ENCODE measurements around the gene APOL2. TPM values are rescaled to one million over a fixed set of nuclear protein-coding genes. Genes with fewer than 3 reads are reported as not detected.
A peak's percentile ranks its signal among the peaks of the same experiment; 100 is the strongest.
"Not testable (repeated sequence)": the region's sequence is repeated elsewhere in the genome, so short reads cannot be mapped to it uniquely, and the experiment has no call there.

The APOL2 gene
- total and polyA plus RNA-seq, 7 experiments from 2014 or later = 13.4 to 133 (median 40.1) TPM

DNA sequence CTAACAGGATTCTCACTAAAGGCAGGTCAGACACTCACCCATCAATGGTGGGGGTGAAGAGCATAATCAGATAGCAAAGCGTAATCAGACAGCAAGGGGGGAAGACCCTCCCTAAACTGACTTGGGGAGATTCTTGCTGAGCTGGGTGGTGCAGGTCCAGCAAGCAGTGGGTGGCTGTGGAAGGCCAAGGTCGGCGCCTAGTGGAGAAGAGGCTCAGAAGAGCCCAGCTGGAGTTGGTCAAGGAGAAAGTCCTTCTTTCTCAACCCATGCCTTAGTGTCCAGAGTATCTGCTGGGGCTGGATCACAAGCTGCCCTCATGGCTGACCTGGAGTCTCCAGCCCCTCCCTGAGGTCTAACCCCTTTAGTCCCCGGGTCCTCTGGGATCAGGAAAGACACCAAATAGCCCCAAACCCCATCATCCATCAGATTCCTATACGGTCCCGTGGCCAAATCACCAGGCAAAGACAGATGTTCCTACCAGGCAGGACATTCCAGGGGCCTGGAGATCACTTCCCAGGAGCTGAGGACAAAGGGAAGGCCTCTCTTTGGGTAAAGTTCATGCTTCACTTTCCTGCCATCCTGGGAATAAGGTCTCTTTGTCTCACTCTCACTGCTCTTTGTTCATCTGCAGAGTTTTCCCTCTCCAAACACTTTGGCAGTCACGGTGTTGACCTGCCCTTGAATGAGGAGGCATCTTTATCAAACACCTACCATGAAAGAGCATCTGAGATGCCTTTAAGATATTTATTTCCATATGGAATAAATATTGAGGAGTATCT, 24.7 kb upstream of the APOL2 start:
- intact Hi-C loops (cut with micrococcal nuclease); ATAC-seq; H3K27ac Mint-ChIP-seq; H3K27me3 ChIP-seq (ENCODE audit: control insufficient read depth in 2 of 2, insufficient read depth in 2 of 2, low read length in 2 of 2); H3K4me3 ChIP-seq (ENCODE audit: low read length); H3K4me3 Mint-ChIP-seq; POLR2A ChIA-PET; H3K4me1 ChIP-seq (ENCODE audit: control insufficient read depth in 2 of 2, insufficient read depth in 2 of 2, low read length in 2 of 2); DNase-seq; H3K9me3 ChIP-seq (ENCODE audit: control insufficient read depth in 2 of 3, low read length in 3 of 3); H3K9me3 Mint-ChIP-seq; CTCF ChIA-PET; H3K27ac ChIP-seq (ENCODE audit: low read depth, low read length); H3K27me3 Mint-ChIP-seq: not testable (repeated sequence)
- peaks cover 7 to 71% (median 35%) of the 10 kb centered on the region in 5 donors for H3K36me3 Mint-ChIP-seq
- H3K36me3 ChIP-seq (ENCODE audit: control insufficient read depth in 2 of 3, insufficient read depth in 3 of 3, low read length in 3 of 3) = peaks cover 20 to 66% (median 25%) of the 10 kb centered on the region in 3 experiments
- H3K4me1 Mint-ChIP-seq = peaks cover 1 to 20% (median 3%) of the 10 kb centered on the region in 7 donors

DNA sequence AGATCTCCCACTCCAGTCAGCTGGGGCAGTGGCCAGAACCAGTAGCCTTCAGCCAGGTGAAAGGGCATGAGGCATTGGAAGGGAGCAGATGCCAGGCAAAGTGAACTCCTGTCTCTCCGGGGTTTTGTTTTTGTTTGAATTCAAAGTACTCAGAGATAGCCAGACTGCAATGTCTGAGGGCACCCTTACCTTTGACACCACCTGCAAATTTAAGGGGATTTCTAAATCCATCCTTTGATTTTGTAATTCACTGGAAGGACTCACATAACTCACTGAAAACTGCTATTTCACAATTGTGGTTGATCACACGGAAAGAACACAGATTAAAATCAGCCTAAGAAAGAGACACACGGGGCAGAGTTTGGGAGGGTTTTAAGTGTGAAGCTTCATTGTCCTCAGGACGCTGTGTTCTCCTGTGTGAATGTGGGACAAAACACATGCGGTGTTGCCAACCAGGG, 23.9 kb upstream of the APOL2 start:
- H3K4me3 ChIP-seq (ENCODE audit: low read length); H3K4me1 ChIP-seq (ENCODE audit: control insufficient read depth in 2 of 2, insufficient read depth in 2 of 2, low read length in 2 of 2); DNase-seq; H3K27me3 Mint-ChIP-seq; H3K9me3 Mint-ChIP-seq; H3K27me3 ChIP-seq (ENCODE audit: control insufficient read depth in 2 of 2, insufficient read depth in 2 of 2, low read length in 2 of 2); CTCF ChIA-PET; H3K27ac ChIP-seq (ENCODE audit: low read depth, low read length); intact Hi-C loops (cut with micrococcal nuclease); H3K27ac Mint-ChIP-seq; H3K4me3 Mint-ChIP-seq; H3K9me3 ChIP-seq (ENCODE audit: control insufficient read depth in 2 of 3, low read length in 3 of 3); ATAC-seq; POLR2A ChIA-PET: not testable (repeated sequence)
- Mint-ChIP-seq H3K36me3 (peaks cover 12 to 71% (median 35%) of the 10 kb centered on the region in 5 donors), H3K4me1 (peaks cover 9 to 24% (median 11%) of the 10 kb centered on the region in 7 donors)
- H3K36me3 ChIP-seq (ENCODE audit: control insufficient read depth in 2 of 3, insufficient read depth in 3 of 3, low read length in 3 of 3) = peaks cover 20 to 74% (median 25%) of the 10 kb centered on the region in 3 experiments

DNA sequence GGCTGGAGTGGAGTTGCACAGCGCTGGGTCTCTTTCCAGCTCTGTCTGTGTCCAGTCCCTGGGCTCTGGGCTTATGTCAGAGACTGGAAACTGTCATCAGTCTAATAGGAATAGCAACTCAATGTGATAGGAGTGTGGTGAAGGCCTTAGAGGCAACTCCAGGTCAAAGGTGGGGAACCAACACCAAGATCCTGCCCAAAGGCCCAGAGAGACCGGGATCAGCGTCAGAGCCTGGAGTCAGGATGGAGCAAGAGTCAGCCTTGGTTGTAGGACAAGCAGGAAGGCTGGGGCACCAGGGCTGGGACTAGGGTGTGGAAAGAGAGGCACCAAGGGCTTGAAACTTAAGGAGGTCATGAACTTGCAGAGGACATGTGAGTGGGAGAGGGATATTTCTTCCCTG, 23.0 kb upstream of the APOL2 start:
- peaks cover 14 to 29% (median 18%) of the 10 kb centered on the region in 7 donors for H3K4me1 Mint-ChIP-seq
- H3K27me3 Mint-ChIP-seq = not testable (repeated sequence)

DNA sequence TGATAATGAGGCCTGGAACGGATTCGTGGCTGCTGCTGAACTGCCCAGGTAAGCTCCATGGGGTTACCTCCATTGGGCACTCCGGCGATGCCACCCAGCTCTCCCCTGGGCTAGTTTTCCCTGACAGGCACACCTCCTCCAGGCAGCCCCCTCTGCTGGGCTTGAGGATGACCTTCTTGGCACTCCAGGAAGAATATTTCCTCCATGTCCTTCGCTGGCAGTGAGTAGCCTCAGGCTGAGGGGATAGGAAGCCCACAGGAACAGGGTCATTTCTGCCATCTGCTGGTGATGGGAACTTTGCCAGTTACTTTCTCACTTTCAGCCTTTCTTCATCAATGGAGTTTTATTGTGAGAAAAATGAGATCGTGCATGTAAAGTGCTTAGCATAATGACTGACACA, 22.3 kb upstream of the APOL2 start:
- POLR2A ChIA-PET = interaction anchor here (0.6 kb wide), 1 partner anchor 943 kb away, joined by 3 read pairs; no protein-coding TSS in a partner anchor
- H3K9me3 ChIP-seq (ENCODE audit: control insufficient read depth in 2 of 3, low read length in 3 of 3); ATAC-seq; DNase-seq; H3K4me3 Mint-ChIP-seq; H3K27ac Mint-ChIP-seq; intact Hi-C loops (cut with micrococcal nuclease); H3K27me3 ChIP-seq (ENCODE audit: control insufficient read depth in 2 of 2, insufficient read depth in 2 of 2, low read length in 2 of 2); H3K27ac ChIP-seq (ENCODE audit: low read depth, low read length); H3K4me1 ChIP-seq (ENCODE audit: control insufficient read depth in 2 of 2, insufficient read depth in 2 of 2, low read length in 2 of 2); H3K4me3 ChIP-seq (ENCODE audit: low read length); H3K9me3 Mint-ChIP-seq; CTCF ChIA-PET; H3K27me3 Mint-ChIP-seq: not testable (repeated sequence)
- H3K36me3 Mint-ChIP-seq = peaks cover 13 to 69% (median 35%) of the 10 kb centered on the region in 5 donors
- H3K36me3 ChIP-seq (ENCODE audit: control insufficient read depth in 2 of 3, insufficient read depth in 3 of 3, low read length in 3 of 3) = peaks cover 20 to 82% (median 25%) of the 10 kb centered on the region in 3 experiments
- peaks cover 14 to 30% (median 23%) of the 10 kb centered on the region in 7 donors for H3K4me1 Mint-ChIP-seq

More for the DNA sequence above, 23.0 kb upstream of the APOL2 start:
- H3K4me3 Mint-ChIP-seq; DNase-seq; H3K4me1 ChIP-seq (ENCODE audit: control insufficient read depth in 2 of 2, insufficient read depth in 2 of 2, low read length in 2 of 2); H3K4me3 ChIP-seq (ENCODE audit: low read length); intact Hi-C loops (cut with micrococcal nuclease); H3K27ac ChIP-seq (ENCODE audit: low read depth, low read length); H3K27me3 ChIP-seq (ENCODE audit: control insufficient read depth in 2 of 2, insufficient read depth in 2 of 2, low read length in 2 of 2); H3K9me3 Mint-ChIP-seq; POLR2A ChIA-PET; H3K9me3 ChIP-seq (ENCODE audit: control insufficient read depth in 2 of 3, low read length in 3 of 3); CTCF ChIA-PET; ATAC-seq: not testable (repeated sequence)
- peaks cover 20 to 82% (median 25%) of the 10 kb centered on the region in 3 experiments for H3K36me3 ChIP-seq (ENCODE audit: control insufficient read depth in 2 of 3, insufficient read depth in 3 of 3, low read length in 3 of 3)
- Mint-ChIP-seq H3K36me3 (peaks cover 13 to 69% (median 40%) of the 10 kb centered on the region in 5 donors), H3K27ac (peak overlapping the region in 1 of 9 donors; percentile 42)

DNA sequence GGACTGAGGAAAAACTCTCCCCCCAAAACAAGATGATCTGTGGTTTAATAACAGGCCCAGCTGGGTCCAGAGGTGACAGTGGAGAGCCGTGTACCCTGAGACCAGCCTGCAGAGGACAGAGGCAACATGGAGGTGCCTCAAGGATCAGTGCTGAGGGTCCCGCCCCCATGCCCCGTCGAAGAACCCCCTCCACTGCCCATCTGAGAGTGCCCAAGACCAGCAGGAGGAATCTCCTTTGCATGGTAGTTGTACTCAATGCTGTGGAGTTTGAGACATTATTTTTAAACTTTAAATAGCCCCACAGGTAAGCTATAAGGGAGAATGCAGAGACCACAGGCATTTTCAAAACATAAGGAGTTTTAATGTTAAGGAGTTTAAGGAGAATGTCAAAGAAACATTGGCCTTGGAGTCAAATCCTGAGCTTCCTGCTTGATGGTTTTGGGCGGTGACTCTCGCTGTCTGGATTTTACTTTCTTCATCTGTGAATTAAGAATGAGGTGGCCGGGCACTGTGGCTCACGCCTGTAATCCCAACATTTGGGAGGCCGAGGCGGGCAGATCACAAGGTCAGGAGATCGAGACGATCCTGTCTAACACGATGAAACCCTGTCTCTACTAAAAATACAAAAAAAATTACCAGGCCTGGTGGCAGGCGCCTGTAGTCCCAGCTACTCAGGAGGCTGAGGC, 20.4 kb upstream of the APOL2 start:
- H3K27ac ChIP-seq (ENCODE audit: low read depth, low read length) = no peak overlapping the region
- ChIA-PET POLR2A (no interaction called here), CTCF (interaction anchor here (1.6 kb wide), 1 partner anchor 20 kb away, joined by 5 read pairs; the partner anchor contains the start of gene APOL2)
- Mint-ChIP-seq H3K9me3 (no peaks in the 10 kb centered on the region), H3K4me3 (peak overlapping the region in 1 of 10 donors; percentile 25), H3K4me1 (peaks cover 25 to 46% (median 39%) of the 10 kb centered on the region in 7 donors), H3K27ac (peak overlapping the region in 3 of 9 donors; percentile 38 to 86 (median 83)), H3K36me3 (peaks cover 17 to 65% (median 36%) of the 10 kb centered on the region in 5 donors), H3K27me3 (no peaks in the 10 kb centered on the region)
- peaks cover 7 to 16% of the 10 kb centered on the region in 2 donors for H3K4me1 ChIP-seq (ENCODE audit: control insufficient read depth in 2 of 2, insufficient read depth in 2 of 2, low read length in 2 of 2)
- H3K9me3 ChIP-seq (ENCODE audit: control insufficient read depth in 2 of 3, low read length in 3 of 3) = no peaks in the 10 kb centered on the region
- intact Hi-C loops (cut with micrococcal nuclease) = no loop called here
- peaks cover 14 to 74% (median 20%) of the 10 kb centered on the region in 3 experiments for H3K36me3 ChIP-seq (ENCODE audit: control insufficient read depth in 2 of 3, insufficient read depth in 3 of 3, low read length in 3 of 3)
- ATAC-seq (no peak), DNase-seq (no peak)
- H3K27me3 ChIP-seq (ENCODE audit: control insufficient read depth in 2 of 2, insufficient read depth in 2 of 2, low read length in 2 of 2) = no peaks in the 10 kb centered on the region
- no peak overlapping the region for H3K4me3 ChIP-seq (ENCODE audit: low read length)

DNA sequence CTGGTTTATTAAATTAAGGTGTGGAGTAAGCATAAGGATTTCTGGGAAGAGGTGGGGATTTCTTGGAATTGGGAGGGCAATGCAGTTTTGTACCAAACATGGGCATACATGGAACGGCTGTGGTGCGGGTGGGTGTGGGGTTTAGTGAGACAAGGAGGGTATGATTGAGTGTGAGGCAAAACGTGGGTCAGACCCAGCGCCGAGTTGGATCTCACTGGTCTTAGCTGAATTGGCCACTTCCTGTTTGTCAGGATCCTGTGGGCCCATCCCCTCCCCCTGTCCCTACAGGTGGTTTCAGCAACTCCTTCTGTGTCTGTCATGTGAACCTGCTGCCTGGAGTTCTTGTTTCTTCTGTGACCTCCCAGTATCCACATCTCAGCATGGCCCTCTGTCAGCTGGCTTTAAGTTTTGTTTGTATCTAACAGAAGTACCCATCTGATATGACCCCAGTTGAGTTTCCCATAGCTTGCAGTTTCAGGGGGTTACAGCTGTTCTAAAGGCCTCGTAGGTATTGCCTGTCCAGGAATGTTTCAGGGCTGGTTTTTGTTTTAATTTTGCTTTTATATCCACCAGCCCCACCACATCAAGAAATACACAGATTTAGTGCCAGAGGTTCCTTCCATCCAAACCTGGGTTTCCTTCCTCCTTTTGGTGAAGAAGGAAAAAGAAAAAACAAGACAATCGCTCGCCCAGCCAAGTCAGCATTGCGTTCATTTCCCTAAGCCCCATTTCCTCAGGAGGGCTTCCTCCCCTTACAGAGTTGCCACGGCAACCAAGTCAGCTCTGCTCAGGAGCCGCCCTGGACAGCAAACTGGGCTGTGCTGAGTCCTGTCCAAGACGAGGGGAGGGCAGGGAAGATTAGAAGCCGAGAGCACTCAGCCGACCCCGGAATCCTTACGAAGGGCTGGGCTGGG, 19.6 kb upstream of the APOL2 start:
- Histone ChIP-seq H3K4me1 (ENCODE audit: control insufficient read depth in 2 of 2, insufficient read depth in 2 of 2, low read length in 2 of 2) (peaks cover 12 to 23% of the 10 kb centered on the region in 2 donors), H3K4me3 (ENCODE audit: low read length) (no peak overlapping the region), H3K36me3 (ENCODE audit: control insufficient read depth in 2 of 3, insufficient read depth in 3 of 3, low read length in 3 of 3) (peaks cover 14 to 70% (median 20%) of the 10 kb centered on the region in 3 experiments), H3K27ac (ENCODE audit: low read depth, low read length) (no peak overlapping the region), H3K27me3 (ENCODE audit: control insufficient read depth in 2 of 2, insufficient read depth in 2 of 2, low read length in 2 of 2) (no peaks in the 10 kb centered on the region), H3K9me3 (ENCODE audit: control insufficient read depth in 2 of 3, low read length in 3 of 3) (no peaks in the 10 kb centered on the region)
- no peaks in the 10 kb centered on the region for H3K9me3 Mint-ChIP-seq
- ATAC-seq (peak; percentile 49), DNase-seq (peak in 1 of 9 donors; percentile 26)
- peak overlapping the region in 8 of 10 donors; percentile 6 to 78 (median 20) for H3K4me3 Mint-ChIP-seq
- peaks cover 17 to 62% (median 36%) of the 10 kb centered on the region in 5 donors for H3K36me3 Mint-ChIP-seq
- H3K27ac Mint-ChIP-seq = peak overlapping the region in 8 of 9 donors; percentile 4 to 86 (median 64)
- CTCF ChIA-PET = interaction anchor here (1.3 to 1.6 kb wide), 2 partner anchors 10 to 19 kb away, joined by 3 to 5 read pairs; partner anchors contain the start of gene APOL2
- POLR2A ChIA-PET = interaction anchor here (0.7 kb wide), 1 partner anchor 125 kb away, joined by 3 read pairs; no protein-coding TSS in a partner anchor
- H3K4me1 Mint-ChIP-seq = peaks cover 33 to 54% (median 43%) of the 10 kb centered on the region in 7 donors
- no peaks in the 10 kb centered on the region for H3K27me3 Mint-ChIP-seq
- intact Hi-C loops (cut with micrococcal nuclease) = no loop called here

All from naive thymus-derived CD4-positive, alpha-beta T cell (primary cell).